H1 (cell line): ENCODE data around the gene ZNF273. TPM values are rescaled to one million over a fixed set of nuclear protein-coding genes. Genes with fewer than 3 reads are reported as not detected.

ENCODE experiments used
- CHD7 ChIP-seq: fragments of 300-600 bp; sonication (generic); IDR thresholded peaks from 2 replicates; pipeline ENCODE4 v1.7.1; 2012; ENCODE audit warnings: low read length, moderate library complexity, mild to moderate bottlenecking, inconsistent platforms; ENCODE audit not compliant: insufficient replicate concordance
- CTCF ChIP-seq, 3 experiments: IDR thresholded peaks; 1 replicate in 2 of 3; 2 replicates in 1 of 3; pipeline versions ENCODE4 v1.5.1 to v1.6.1; 2011; ENCODE audit warnings: low read length in 3 of 3, mild to moderate bottlenecking in 3 of 3, inconsistent platforms in 2 of 3, low read depth in 1 of 3, moderate library complexity in 1 of 3; ENCODE audit not compliant: insufficient read depth in 1 of 3; ENCODE audit errors: control extremely low read depth in 1 of 3
- polyA plus RNA-seq, 7 experiments: library from polyadenylated mRNA; depleted of rRNA in 3 of 7; stranded (reverse) in 5 of 7; unstranded in 2 of 7; fragments of >200 nt in 5 of 7; fragments of 200-250 nt in 2 of 7; gene quantifications; 1 replicate in 5 of 7; 2 replicates in 1 of 7; 4 replicates in 1 of 7; pipeline versions ENCODE4 v1.2.1 to v1.2.3, GENCODE V29; 2011 to 2013; ENCODE audit warnings: missing spikeins in 2 of 7, mixed read lengths in 2 of 7
- total RNA-seq: library from RNA; stranded (reverse); fragmentation: NEBNext Ultra II Directional; extraction: Animal tissue kit (Norgen Biotek cat#: 25700); gene quantifications from 2 replicates; pipeline ENCODE4 v1.2.1, GENCODE V29; 2021

The ZNF273 gene
- total and polyA plus RNA-seq, 2 of the 8 experiments (the other 6 are each of a cell fraction or from before 2014, with no cell fraction given): 6.2 to 23.2 TPM

DNA sequence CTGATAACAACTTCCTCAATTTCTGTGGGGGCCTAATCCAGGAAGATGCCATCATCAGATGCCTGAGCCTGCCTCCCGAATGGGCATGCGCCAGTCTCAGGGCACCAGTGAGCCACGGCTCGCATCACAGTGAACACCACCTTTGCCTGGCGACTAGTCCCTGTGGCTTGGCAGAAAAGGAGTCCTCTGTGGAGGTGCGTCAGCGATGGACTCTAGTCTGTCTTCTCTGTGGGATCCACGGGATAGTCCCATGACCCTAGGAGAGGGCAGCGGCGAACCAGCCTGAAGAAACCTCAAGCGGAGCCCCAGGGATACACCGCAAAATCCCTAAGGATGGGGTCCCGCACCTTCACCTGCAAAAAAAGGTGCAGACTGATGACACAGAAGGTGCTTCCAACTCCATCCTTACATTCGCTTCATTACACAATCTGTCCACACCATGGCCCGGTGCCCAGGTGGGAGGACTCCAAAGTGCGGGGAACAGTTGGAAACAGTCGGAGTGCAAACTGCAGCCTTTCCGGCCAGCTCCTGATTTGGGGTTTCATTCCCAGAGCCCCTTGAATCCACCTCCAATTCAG lies 35.1 kb upstream of the ZNF273 start (continued):
- no peak for TF ChIP-seq CHD7
- TF ChIP-seq CTCF (IDR thresholded peaks at IDR 0.05; ENCODE audit: control extremely low read depth in 1 of 3, insufficient read depth in 1 of 3, low read depth in 1 of 3, low read length in 3 of 3): no peak
